HG03064 (cell line): ENCODE data around the gene OPRM1.
"Not testable (repeated sequence)": the region's sequence is repeated elsewhere in the genome, so short reads cannot be mapped to it uniquely, and the experiment has no call there.

Experiments
- ATAC-seq: cut with Tn5 transposase; IDR thresholded peaks from one replicate; pipeline ENCODE4 v1.9.1; 2021; ENCODE audit warnings: low read depth; ENCODE audit not compliant: unreplicated experiment

OPRM1 gene

GRCh38 chr6:154139892-154140291, 100.9 kb downstream of the OPRM1 start:
- no peak for ATAC-seq

- ATAC-seq = no peak
Measured at GRCh38 chr6:154140743-154141142, 101.7 kb downstream of the OPRM1 start.

- no peak for ATAC-seq
Measured at GRCh38 chr6:154143753-154144152, 104.7 kb downstream of the OPRM1 start.

DNA sequence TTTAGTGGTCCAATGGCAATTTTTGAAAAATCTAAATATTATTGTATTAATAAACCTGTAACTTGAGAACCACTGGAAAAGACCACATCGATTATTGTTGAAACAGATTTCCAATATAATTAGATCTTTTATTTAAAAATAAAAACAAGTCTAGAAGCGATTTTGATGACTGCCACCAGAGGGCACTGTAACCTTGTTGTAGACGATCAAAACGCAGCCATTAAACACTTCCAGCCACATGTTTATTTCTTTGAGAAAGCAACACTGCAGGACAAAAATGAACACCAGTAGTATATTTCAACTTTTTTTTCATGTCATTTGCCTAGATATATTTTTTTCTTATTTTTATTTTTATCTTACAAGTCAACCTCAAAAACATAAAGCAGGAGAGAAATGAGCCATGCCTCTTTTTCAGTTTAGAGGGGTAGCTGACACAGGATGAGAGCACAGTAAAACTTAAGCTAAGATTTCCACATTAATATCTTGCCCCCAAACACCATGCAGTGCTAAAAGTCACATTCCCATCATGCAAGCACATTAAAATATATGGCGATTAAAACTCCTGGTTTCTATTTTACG, 115.4 kb downstream of the OPRM1 start:
- ATAC-seq = no peak

GRCh38 chr6:154156135-154156896, 117.3 kb downstream of the OPRM1 start:
- ATAC-seq = peak; percentile 58

DNA sequence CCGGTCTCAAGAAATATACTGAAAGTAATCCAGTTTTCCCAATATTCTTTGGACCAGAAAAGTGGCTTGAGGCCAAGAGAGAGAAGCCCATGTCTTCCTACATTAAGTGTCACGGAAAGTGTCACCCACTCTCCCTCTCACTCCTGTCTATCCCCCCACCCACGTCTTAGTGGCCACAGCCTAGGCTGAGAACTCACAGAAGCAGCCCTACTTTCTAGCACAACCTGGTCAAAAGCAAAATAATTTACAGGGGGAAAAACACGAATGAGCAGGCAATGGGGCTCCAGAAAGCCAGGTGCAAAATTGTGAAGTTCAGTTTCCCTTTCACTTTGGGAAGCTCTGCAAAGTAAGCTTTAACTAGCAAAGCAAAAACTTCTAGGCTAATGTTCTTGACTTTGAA, 118.0 kb downstream of the OPRM1 start:
- no peak for ATAC-seq

DNA sequence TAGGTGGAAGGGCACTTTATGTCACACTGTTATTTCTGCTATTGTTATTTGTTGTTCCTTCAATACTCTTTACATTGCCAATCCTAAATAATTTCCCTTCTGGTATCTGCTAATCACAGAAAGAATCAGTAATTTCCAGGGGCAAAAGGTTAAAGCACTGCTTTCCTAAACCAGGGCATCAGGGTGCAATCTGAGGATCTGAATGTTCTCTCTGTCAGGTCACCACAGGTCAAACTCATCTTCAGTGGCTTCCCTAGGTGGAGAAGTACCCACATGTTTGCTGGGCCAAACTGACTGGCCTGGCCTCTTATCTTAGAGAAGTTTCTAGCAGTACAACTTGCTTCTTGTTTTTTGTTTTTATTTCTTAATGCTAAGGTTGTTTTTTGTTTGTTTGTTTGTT, 118.7 kb downstream of the OPRM1 start:
- no peak for ATAC-seq

DNA sequence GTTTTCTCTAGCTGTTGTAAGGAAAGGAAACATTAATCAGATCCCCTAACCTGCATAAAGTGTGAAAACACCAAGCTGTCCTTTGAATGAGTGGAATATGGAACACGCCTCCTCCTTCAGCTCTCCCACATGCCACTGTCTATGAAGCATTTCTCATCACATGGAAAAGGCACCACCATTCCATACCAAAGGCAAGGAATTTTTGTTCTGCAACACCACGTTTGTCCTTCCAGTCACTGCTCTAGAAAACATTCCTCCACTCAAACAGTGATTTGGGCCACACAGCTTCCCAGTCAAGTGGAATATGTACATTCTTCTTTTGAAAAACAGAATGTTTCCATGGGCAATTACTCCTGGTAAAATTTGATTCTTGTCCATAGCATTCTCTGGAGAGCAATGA, 120.1 kb downstream of the OPRM1 start:
- no peak for ATAC-seq

GRCh38 chr6:154161689-154162088, 122.6 kb downstream of the OPRM1 start:
- ATAC-seq = peak; percentile 73

DNA sequence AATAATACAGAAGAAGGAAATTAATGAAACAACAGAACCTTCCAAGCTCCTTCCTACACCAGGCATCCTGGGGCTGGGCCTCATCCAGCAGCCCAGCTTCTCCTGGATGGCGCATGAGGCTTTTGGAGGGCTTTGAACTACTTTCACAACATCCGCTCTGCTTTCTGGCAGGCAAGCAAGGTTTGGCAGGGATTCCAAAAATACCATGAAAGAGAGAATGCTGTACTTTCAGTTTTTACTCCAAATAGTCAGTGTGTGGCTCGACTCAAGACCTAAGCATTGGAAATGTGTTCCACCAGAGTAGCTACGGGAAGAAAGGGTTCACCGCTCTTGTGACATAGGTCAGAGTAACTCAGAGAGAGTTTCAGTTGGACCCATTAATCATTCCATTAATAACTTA, 125.4 kb downstream of the OPRM1 start:
- ATAC-seq = no peak

GRCh38 chr6:154165478-154165877, 126.4 kb downstream of the OPRM1 start:
- no peak for ATAC-seq

DNA sequence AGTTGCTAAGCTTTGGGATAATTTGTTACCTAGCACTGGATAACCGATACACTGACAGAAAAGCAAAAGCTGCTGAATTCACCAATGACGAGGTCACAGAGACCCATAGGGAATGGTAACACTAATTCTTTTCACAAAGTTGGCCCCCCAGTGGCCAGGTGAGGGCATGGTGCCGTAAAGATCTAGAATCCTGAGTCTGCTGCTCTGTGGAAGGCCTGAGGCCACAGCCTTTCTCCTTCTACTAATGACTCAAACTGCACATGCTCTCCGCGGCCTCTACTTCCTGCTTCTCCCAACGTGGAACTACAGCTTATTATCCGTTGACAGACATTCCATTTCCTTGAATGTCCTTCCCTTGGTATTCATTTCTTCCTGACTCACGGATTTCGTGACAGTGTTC, 127.1 kb downstream of the OPRM1 start:
- ATAC-seq = no peak

DNA sequence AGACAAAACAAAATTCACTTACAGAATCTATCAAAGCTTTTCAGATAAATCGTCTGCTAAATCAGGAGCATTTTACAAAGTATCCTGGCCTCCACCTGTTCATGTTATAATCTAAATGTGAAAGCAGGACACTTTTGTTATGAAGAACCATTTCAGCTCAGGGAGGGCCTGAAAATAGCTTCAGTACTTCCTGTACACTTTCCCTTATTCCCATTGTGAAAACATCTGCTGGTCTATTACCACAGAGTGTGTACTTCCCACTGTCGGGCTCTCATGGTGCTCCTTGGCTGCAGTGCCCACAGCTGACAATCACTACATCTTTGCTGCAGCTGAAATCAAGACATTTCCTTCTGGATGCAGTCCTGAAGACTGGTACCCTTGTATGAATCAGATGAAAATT, 128.1 kb downstream of the OPRM1 start:
- no peak for ATAC-seq

DNA sequence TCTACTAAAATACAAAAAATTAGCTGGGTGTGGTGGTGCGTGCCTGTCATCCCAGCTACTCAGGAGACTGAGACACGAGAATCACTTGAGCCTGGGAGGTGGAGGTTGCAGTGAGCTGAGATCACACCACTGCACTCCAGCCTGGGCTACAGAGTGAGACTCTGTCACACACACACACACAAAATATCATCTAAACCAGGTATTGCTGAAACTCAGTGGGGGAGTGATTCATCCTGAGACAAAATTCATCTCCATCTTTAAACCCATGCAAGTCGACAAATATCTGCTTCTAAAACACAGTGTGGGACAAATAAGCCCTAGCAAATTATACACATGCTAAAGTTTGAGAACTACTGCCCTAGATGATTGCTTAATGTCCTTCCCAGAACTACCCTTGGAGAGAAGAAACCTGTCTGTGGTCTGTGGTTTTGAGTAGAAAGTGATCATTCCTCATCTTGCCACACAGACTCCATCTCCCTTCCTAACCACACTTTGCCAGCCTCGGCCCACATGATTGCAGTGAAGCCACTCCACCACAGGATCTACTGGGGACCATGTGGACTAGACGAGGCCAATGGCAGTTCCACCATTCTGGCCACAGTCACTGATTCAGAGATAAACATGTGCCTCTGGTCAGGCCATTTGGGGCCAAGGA, 130.3 kb downstream of the OPRM1 start:
- ATAC-seq = no peak

- ATAC-seq = no peak
Measured at GRCh38 chr6:154170106-154170505, 131.1 kb downstream of the OPRM1 start.

DNA sequence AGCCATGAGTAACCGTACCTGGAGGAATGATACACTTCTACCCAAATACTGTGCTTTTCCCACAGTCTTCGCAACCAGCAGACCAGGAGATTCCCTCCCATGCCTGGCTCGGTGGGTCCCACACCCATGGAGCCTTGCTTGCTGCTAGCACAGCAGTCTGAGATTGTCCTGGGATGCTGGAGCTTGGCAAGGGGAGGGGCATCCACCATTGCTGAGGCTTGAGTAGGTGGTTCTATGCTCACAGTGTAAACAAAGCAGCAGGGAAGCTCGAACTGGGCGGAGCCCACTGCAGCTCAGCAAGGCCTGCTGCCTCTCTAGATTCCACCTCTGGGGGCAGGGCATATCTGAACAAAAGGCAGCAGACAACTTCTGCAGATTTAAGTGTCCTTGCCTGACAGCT, 133.4 kb downstream of the OPRM1 start:
- not testable (repeated sequence) for ATAC-seq

DNA sequence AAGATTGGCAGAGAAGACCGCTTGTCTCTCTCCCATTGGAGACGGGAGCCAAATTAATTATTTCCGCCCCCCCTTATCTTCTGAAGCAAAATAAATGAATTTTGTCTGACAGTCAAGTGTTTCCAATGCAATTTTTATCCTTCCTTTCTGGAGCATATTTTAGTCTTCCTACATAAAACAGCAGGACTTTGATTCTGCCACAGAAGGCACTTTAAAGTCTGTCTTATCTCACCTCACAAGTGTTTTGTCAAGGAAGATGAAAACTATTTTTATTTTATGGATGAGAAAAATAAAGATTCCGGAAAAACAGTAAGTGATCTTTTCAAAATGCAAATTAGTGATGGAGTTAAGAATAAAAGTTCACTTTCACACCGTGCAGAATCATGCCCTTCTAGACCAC, 140.4 kb downstream of the OPRM1 start:
- ATAC-seq = no peak

DNA sequence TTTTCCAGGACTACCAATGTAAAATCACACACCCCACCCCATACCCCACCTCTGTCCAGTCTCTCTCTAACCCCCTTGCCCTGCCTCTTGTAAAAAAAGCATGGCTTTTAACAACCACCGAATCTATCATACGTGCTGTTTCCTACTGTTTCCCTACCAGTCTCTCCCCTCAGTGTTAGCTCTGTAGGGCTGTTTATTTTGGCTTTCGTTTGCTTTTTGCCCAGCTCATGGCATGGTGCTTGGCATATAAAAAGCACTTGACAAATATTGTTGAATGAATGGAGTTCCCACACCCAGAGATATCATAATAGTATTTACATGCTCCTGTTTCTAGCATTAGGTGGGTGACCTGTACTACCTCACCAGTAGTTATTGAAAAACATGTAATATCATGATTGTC, 148.2 kb downstream of the OPRM1 start:
- no peak for ATAC-seq

DNA sequence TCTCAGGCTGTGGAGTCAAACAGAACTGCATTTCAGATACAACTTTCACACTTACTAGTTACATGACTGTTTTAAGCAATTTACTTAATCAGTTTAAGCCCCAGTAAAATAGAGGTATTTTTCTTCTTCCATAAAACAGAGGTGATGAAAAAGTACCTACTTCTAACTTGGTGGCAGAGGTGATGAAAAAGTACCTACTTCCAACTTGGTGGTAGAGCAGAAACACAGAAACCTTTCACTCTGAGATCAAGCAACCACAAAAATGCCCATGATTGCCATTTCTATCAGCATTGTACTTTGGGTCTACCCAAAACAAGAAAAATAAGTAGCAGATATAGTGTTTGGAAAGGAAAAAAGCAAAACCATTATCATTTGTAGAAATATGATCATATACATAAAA, 148.7 kb downstream of the OPRM1 start:
- no peak for ATAC-seq

DNA sequence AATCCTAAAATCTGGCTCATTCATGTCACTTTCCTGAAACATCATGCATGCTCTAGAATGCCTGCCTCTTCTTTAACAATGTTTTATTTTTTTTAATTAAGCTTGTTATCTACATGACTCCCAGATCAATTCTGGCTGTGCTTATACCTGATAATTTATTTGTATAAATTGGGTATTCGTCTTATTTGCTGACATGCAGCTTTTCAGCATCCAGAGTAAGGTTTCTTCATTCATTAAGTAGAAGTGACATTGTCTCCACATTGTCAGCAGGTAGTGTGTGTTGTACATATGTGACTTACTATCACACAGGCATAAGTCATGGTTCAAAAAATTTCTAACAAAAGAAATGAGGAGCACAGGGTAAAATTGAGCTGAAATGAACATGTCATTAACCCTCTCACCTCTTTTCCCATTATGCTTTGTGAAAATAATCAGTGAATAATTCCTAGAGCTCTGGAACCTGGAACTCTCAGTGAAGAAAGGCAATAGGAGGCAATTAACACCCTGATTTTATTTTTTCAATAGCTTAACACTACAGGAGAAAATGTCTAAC, 157.4 kb downstream of the OPRM1 start:
- ATAC-seq = no peak

- ATAC-seq = no peak
Measured at GRCh38 chr6:154197196-154197860, 158.3 kb downstream of the OPRM1 start.
